Bronchial epithelial cell (primary cell): ENCODE results near the gene ZNF358. TPM values are rescaled to one million over a fixed set of nuclear protein-coding genes. Genes with fewer than 3 reads are reported as not detected.

Experiments
- DNase-seq: peaks from one replicate; pipeline ENCODE4 v3.0.0-alpha.2; 2010; ENCODE audit warnings: low read depth
- FAIRE-seq: peaks from 2 replicates; lab custom pipeline; 2011; peaks lifted over from hg19 to GRCh38; lab: Jason Lieb, UNC
- H3K27me3 ChIP-seq: 2 replicates; pipeline ENCODE4 v1.5.1; 2011; ENCODE audit warnings: low read length; ENCODE audit not compliant: control insufficient read depth, insufficient read depth
- H3K36me3 ChIP-seq: 2 replicates; pipeline ENCODE4 v1.5.1; 2011; ENCODE audit warnings: low read length; ENCODE audit not compliant: control insufficient read depth, insufficient read depth
- H3K4me3 ChIP-seq: 2 replicates; pipeline ENCODE4 v1.5.1; 2011; ENCODE audit warnings: mild to moderate bottlenecking, low read depth, low read length, control low read depth
- CTCF ChIP-seq: IDR thresholded peaks from 2 replicates; pipeline ENCODE4 v1.5.1; 2011; ENCODE audit warnings: mild to moderate bottlenecking, moderate library complexity, low read length, control low read depth, inconsistent platforms; ENCODE audit not compliant: insufficient read depth, severe bottlenecking
- total RNA-seq: library from RNA; depleted of rRNA; stranded (reverse); fragments of >200 nt; gene quantifications from 2 replicates; pipeline ENCODE4 v1.2.1, GENCODE V29; 2014

The ZNF358 gene
- total RNA-seq, 1 donor from 2014 or later = 3.9 TPM

GRCh38 chr19:7544626-7545025 is 28.7 kb downstream of the ZNF358 start:
- no peak for DNase-seq
- FAIRE-seq = no peak
- H3K36me3 ChIP-seq = peaks cover 12% of the 10 kb centered on the region
- H3K4me3 ChIP-seq = no peak overlapping the region
- TF ChIP-seq CTCF = no peak
- no peaks in the 10 kb centered on the region for H3K27me3 ChIP-seq

GRCh38 chr19:7545300-7545699 is 29.4 kb downstream of the ZNF358 start:
- no peak overlapping the region for H3K4me3 ChIP-seq
- H3K27me3 ChIP-seq = no peaks in the 10 kb centered on the region
- FAIRE-seq (no peak), DNase-seq (no peak)
- peaks cover 15% of the 10 kb centered on the region for H3K36me3 ChIP-seq
- no peak for TF ChIP-seq CTCF

GRCh38 chr19:7545904-7546303 is 30.0 kb downstream of the ZNF358 start:
- H3K4me3 ChIP-seq = no peak overlapping the region
- TF ChIP-seq CTCF = no peak
- peaks cover 13% of the 10 kb centered on the region for H3K36me3 ChIP-seq
- DNase-seq (no peak), FAIRE-seq (no peak)
- H3K27me3 ChIP-seq = no peaks in the 10 kb centered on the region

- no peak for TF ChIP-seq CTCF
- no peaks in the 10 kb centered on the region for H3K27me3 ChIP-seq
- no peak for DNase-seq
- H3K4me3 ChIP-seq = no peak overlapping the region
- peaks cover 10% of the 10 kb centered on the region for H3K36me3 ChIP-seq
- no peak for FAIRE-seq
These were observed 31.3 kb downstream of the ZNF358 start for GRCh38 chr19:7547159-7547558.

- no peak for TF ChIP-seq CTCF
- no peak for DNase-seq
- Histone ChIP-seq H3K4me3 (no peak overlapping the region), H3K36me3 (peaks cover 9% of the 10 kb centered on the region), H3K27me3 (no peaks in the 10 kb centered on the region)
- FAIRE-seq = no peak
These were observed 33.7 kb downstream of the ZNF358 start for GRCh38 chr19:7549429-7550148.

- H3K4me3 ChIP-seq = no peak overlapping the region
These were observed 34.4 kb downstream of the ZNF358 start for GRCh38 chr19:7550169-7550770.

More at GRCh38 chr19:7550169-7550770, 34.4 kb downstream of the ZNF358 start:
- DNase-seq = no peak
- FAIRE-seq = no peak
- H3K36me3 ChIP-seq = peaks cover 11% of the 10 kb centered on the region
- TF ChIP-seq CTCF = no peak
- H3K27me3 ChIP-seq = no peaks in the 10 kb centered on the region
